T-helper 2 cell treated with Interferon-gamma antibody and Interleukin-4, amounts not matched to agents 100 ng/mL and 5 ng/mL, for 36 hours (primary cell): ENCODE results near the gene NRN1L. TPM values are rescaled to one million over a fixed set of nuclear protein-coding genes. Genes with fewer than 3 reads are reported as not detected.

Experiments used
- intact Hi-C: fragments of 100-400 bp; cut with micrococcal nuclease; formaldehyde crosslinking; loops from one replicate; pipeline ENCODE4 v1.15.1; 2023
- total RNA-seq: library from RNA; stranded (reverse); gene quantifications from 2 replicates; pipeline ENCODE4 v1.2.3, GENCODE V29; 2022

Gene NRN1L
- total RNA-seq, 1 donor from 2014 or later, result 0.61 TPM

DNA sequence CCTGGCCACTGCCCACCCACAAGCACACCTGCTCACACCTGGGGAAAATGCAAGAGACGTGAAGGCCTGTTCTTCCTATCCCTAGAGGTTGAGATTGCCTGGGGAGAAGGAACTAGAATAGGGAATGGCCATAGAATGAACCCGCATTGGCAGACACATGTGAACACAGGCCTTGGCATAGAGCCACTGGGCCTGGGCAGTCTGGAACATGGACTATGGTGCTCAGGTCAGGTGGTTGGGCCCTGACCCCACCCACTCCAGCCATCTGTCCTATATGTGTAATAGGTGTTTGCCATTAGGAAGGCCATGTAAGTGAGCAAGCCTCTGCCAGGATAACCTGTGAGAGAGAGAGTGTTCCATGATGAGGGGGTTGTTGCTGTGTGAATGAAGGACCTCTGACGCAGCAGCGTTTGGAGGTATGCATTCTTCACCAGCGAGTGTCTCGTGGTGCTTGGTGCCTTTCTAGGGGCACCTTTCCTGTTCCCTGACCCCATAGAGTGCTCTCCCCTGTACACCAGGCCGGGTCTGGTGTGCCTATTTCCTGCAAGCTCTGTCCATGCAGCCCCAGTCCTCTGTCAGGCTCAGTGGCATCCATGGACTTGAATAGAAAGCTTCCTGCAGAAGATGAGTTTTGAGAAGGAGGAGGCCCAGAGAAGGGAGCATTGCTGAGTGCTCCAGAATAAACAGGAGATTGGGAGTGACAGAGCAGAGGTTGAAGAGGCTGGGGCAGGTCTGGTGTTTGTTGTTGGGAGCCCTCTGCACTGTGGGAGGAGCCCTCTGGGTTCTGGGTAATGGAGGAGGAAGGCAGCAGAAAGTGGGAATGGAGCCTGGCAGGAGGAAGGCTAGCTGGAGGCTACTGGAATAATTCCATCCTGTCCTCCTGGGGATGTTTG, 31.4 kb downstream of the NRN1L start:
- intact Hi-C loops, result no loop called here

DNA sequence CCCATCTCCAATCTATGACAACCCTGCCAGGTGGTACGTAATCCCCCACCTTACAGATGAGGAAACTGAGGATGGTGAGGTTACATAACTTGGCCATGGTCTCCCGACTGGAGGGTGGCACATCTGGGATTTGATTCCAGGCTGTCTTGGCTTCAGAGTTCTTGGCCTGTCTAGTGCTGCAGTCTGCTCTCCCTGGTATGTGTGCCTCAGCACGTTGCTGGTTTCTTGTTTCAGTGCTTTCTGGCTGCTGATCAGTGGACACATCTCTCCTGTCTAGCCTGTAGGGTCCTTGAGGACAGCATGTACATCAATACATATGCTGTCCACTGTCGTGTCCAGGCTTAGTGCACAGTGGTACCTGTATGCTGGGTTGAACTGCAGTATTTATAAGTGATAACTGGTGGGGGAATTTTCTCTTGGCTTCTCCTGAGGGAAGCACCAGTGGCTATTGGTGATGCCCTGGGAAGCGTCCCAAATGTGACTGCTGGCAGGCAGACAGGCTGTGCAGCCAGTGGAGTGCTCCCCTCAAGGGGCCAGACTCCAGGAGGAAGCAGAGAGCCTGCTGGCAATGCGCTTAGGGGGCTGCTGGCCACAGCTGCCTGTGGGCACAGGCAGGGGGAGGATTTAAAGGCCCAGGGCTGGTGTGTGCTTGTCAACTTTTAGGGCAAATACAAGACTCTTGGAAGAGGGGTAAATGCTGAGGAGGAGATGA, 32.6 kb downstream of the NRN1L start:
- intact Hi-C loops, result no loop called here

DNA sequence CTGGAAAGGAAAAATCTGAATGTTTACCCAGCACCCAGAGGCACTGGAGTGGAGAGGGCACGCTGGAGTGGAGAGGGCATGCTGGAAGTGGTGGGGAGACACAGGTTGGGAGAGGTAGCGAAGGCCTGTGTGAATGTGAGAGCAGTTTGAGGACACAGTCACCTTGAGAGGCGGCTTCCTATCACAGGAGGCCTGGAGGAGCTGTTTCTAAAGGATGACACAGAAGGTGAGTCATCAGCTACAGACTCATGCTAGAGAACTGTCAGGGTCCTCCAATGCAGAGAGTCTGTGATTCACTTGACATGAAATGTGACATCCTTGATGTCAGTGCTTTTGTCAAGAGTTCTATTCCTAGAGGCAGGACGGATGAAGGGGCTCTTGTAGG, 33.2 kb downstream of the NRN1L start:
- intact Hi-C loops, result no loop called here

DNA sequence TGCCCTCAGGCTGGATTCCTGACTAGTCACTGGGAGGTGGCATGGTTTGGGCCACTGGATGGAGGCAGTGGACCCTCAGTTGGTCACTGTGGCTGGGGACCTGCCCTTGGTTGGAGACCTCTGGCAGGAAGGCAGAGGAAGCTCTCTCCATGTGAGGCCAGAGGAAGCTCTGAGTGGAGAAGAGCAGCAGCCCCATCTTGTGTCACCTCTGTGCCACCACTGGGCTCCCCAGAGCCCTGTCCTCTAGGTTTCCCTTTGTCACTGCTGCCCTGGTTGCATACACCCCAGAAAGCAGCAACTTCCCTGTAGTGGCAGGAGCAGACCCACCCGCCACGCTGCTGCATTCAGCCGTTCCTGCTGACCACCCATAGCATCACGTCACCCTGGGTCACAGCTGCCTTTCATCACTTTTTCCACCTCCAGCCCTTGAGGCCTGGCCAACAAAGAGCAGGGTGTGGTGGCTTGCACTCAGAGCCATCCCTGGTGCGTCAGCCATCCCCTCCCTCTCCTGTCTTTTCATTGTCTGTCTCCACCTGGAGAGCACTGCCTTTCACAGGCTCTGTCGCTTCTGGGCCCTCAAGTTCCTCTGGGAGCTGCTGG, 35.0 kb downstream of the NRN1L start:
- intact Hi-C loops, result no loop called here

DNA sequence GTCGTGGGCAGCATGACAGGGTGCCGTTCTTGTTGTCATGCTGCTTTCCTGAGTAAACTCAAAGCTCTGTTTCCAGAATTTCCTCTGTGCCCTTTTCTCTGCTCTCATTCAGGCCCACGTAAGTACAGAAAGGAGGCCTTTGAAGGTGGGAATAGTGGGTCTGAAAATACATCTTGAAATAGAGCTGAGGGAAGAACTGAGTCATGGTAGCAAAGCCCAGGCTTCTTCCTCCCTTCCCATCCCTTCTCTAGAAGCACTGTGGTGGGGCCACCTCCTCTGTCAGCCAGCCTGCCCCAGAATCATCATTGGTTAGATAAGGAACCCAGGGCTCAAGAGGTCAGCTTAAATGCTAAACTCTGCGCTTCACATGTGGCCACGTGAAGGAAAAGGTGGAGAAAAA, 37.5 kb downstream of the NRN1L start:
- intact Hi-C loops, result no loop called here

DNA sequence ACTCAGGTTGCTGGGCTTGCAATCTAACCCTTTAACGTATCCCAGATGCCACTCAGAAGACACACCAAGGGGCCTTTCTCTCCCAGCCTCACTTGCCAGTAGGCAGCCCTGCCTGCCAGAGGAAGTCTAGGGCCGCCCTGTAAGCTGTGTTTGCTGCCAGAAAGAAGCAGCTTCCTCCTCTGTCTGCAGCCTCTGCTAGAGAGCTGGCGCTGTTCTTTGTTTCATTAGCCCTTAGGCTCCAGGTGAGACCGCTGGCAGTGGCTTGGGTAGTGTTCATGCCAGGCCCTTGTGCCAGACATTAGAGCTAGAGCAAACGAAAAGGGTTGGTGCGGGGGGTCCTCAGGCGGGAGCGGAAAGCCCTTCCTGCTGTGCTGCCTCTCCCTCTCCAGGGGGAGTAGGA, 38.1 kb downstream of the NRN1L start:
- intact Hi-C loops, result no loop called here

DNA sequence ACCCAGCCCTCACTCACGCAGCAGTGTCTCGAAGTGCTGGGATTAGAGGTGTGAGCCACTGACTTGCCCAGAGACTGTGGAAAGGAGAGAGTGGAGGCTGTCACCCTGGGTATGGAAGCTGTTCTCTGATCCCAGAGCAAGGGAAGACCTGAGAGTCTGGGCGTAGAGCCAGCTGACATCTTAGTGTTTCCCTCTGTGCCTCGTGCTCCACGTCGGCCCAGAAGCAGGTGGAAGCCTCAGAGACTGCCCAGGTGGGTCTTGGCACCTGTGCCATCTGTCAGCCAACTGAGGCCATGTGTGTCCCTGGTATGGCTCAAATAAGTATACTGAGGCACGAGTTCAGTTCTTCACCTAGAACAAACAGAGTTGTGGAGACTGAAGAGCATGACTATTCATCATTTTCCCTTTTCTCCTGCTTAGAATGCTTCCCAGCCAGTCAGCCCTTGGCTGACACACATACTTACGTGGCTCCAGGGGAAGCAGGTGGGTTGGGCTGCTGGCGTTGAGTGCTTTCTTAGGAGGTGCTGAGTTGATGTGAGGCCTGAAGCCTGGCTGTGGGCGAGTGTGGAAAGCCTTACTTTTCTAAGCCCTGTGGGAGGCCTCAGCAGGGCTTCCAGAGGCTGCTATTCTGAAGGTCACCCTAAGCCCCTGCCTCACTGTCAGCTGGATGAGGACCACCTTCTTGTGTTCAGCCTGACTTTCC, 38.9 kb downstream of the NRN1L start:
- intact Hi-C loops, result no loop called here

DNA sequence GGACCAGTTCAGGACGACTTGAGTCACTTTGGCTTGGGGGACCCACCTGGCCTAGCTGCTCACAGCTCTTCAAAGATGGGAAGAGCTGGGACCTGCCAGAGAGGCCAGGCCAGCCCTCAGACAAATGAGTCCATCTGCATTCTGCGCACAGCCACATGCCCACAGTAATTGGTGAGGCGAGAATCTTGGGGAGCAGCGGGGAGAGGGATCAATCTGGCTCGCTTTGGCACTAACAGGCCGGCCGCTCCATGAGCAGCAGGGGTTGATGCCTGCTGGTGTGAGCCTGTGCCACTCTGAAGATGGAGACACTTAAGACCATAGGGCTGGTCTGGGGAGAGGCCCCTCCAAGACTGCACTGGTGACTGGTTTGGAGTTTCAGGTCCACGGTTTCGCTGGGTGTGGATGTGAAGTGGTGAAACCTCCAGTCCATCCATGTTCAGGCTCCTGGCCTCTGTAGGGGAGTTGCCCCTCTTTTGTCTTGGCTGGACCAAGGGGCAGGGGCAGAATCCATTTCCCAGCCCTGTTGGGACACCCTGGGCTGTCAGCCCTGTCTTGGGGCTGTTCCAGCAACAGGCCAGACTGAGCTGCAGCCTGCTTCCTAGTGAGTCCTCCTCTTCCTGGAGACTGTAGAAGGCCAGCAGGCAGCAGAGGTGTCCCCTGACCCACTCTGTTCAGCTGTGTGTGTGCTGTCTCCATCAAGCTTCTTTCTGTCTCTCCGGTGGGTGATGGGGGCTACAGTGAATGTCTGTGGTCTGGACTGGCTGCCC, 39.6 kb downstream of the NRN1L start:
- intact Hi-C loops, result no loop called here

DNA sequence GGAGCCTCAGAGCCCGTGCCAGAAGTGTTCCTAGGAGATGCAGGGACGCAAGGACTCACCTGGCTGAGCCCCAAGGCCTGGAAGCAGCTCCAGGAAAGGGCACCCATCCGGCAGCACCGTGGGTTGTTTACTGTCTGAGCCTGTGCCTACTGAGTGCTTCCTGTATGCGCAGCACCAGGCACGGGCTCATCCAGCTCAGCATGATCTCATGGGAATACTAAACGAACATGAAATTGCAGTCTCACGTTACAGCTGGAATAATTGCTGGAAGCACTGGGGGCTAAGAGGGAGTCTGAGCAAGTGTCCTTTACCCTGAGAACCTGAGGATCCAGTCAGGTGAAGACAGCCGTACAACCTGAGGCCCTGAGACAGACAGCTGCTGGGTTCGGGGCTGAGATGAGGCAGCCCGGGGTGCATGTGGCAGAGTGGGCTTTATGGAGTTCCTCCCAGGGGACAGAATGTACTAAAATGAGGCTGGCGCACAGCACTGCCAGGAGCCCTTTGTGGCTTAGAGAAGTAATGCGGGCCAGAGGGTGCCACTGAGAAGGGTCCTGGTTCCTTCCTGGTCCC, 41.6 kb downstream of the NRN1L start:
- intact Hi-C loops, result no loop called here

DNA sequence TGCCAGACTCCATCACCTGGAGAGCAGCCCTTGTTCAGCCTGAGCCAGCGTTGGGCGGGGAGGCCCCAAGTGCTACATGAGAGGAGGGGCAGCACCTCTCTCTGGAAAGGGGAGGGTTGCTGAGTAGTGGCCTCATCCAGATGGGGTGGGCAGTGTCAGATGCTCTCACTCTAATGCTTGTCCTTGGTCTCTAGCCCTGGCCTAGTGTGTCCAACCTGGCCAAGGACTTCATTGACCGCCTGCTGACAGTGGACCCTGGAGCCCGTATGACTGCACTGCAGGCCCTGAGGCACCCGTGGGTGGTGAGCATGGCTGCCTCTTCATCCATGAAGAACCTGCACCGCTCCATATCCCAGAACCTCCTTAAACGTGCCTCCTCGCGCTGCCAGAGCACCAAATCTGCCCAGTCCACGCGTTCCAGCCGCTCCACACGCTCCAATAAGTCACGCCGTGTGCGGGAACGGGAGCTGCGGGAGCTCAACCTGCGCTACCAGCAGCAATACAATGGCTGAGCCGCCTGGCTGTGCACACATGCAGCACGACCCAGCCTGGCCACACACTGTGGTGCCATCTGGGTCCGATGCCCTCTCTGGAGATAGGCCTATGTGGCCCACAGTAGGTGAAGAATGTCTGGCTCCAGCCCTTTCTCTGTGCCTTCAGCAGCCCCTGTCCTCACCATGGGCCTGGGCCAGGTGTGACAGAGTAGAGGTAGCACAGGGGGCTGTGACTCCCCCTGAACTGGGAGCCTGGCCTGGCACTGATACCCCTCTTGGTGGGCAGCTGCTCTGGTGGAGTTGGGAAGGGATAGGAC, 42.7 kb downstream of the NRN1L start:
- intact Hi-C loops, result no loop called here

DNA sequence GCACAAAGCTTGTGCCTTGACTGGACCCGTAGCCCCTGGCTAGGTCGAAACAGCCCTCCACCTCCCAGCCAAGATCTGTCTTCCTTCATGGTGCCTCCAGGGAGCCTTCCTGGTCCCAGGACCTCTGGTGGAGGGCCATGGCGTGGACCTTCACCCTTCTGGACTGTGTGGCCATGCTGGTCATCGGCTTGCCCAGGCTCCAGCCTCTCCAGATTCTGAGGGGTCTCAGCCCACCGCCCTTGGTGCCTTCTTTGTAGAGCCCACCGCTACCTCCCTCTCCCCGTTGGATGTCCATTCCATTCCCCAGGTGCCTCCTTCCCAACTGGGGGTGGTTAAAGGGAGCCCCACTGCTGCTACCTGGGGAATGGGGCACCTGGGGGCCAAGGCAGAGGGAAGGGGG, 43.5 kb downstream of the NRN1L start:
- intact Hi-C loops, result loop anchor here (1.0 kb wide), 3 partner anchors 45 to 256 kb away; no protein-coding TSS in a partner anchor

DNA sequence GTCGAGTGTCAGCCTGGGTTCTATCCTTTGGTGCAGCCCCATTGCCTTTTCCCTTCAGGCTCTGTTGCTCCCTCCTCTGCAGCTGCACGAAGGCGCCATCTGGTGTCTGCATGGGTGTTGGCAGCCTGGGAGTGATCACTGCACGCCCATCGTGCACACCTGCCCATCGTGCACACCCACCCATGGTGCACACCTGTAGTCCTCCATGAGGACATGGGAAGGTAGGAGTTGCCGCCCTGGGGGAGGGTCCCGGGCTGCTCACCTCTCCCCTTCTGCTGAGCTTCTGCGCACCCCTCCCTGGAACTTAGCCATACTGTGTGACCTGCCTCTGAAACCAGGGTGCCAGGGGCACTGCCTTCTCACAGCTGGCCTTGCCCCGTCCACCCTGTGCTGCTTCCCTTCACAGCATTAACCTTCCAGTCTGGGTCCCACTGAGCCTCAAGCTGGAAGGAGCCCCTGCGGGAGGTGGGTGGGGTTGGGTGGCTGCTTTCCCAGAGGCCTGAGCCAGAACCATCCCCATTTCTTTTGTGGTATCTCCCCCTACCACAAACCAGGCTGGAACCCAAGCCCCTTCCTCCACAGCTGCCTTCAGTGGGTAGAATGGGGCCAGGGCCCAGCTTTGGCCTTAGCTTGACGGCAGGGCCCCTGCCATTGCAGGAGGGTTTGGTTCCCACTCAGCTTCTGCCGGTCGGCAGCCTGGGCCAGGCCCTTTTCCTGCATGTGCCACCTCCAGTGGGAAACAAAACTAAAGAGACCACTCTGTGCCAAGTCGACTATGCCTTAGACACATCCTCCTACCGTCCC, 44.1 kb downstream of the NRN1L start:
- intact Hi-C loops, result loop anchor here (1.0 kb wide), 3 partner anchors 45 to 256 kb away; no protein-coding TSS in a partner anchor

DNA sequence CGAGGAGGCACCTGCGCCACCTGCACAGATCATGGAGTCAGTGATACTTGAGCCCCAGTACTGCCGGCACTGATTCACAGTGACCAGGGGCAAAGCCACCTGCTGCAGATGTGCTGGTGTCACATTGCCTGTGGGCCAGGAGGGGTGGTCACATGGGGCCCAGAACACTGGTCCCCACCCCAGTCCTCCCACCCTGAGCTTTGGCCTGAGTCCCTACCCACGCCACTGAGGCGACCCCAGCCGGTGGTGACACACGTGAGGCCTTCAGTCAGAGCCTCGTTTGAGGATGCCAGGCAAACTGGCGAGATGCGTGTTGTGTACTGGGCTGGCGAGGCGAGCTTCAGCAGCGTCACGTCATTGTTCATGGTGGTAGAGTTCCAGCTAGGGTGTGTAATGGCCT, 45.5 kb downstream of the NRN1L start:
- intact Hi-C loops, result no loop called here

DNA sequence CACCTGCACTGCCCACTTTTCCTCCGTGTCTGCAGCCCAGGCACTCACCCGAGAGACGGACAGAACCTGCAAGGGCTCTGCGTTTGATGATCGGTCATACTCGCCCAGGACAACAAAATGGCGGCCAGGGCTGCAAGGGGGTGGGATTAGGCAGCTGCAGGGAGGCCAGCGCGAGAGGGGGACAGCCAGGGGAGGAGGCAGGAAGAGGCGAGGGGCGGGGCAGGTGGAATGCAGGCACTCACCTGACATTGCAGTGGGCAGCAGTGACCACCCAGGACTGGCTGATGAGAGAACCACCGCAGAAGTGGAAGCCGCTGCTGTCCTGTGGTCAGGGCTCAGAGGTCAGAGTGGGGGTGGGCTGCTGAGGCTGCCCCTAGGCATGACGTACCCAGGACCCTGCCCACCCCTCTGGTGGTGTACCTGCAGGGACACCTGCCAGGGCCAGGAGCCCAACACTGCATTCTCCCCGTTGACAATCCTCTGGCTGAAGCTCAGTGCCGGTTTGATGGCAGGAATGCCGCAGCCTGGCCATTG, 46.1 kb downstream of the NRN1L start:
- intact Hi-C loops, result no loop called here

DNA sequence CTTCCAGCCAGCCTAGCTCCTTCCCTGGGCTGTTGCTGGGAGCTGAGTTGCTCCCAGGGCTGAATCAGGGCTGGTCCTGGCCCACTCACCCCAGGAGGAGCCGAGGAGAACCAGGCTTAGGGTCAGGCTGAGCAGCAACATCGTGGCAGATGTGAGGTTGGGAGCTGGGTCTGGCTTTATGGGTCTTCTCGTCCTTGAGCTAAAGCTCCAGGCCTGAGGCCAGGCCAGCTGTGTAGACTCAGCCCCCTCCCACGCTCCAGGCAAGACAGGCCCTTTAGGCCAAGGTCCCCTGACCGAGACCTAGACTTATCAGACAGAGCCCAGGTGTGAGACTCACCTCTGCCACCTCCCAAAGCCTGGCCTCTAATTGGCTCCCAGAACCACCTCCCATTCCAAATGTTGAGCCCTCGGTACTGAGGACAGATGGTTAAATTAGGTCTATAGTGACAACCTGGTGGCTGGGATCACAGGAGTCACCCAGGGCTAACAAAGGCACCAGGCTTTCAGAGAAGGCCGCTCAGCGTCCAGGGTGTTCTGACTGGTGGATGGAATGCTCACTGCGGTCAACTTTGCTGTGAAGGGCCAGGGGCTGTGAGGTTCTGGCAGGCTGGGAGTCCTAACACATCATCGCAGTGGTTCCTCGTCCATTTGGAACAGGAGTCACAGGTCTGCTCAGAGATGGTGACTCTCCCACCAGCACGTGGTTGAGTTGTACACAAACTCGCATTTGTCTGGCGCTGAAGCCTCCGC, 47.2 kb downstream of the NRN1L start, which contains the start of gene CTRL:
TSS of gene CTRL (minus strand) at position 151 of the 750 bp plus-strand sequence. CDS start at position 141, 10 bp downstream.
- intact Hi-C loops, result no loop called here

DNA sequence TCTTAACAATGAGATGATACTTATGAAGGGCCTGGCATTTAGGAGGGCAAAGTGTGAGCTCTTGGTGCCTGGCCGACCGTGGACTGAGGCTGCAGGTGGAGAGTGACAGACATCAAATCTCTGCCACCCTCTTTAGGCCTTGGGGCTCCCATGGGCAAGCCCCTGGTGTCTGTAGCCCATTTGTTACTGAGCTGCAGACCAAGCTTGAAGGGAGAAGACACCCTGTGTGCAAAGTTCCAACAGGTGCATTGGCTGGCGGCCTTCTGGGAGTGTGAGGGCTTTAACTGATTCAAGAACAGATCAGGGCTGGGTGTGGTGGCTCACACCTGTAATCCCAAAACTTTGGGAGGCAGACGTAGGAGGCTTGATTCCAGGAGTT, 47.8 kb downstream of the NRN1L start:
- intact Hi-C loops, result no loop called here

DNA sequence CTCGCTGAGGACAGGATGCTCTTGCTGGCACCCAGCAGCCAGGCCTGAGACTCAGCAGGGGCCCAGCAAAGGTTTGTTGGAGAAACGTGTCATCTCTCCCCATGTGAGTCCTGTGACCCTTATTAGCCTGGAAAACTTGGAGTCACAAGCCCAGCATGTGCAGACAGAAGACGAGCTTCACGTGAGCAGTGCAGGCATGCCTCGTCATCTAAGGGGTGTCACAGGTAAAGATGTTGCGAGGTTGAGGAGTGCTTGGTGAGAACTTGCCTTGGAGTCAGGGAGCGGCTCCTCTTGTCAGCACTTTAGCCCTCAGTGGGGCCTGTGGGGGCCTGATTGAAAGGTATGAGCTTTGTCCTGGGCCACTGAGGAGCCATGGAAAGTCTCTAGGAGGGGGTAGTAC, 49.1 kb downstream of the NRN1L start:
- intact Hi-C loops, result loop anchor here (2.0 kb wide), 1 partner anchor 127 kb away; the partner anchor contains the start of genes RANBP10 and TSNAXIP1
